ENCODE data around the gene VPS41.

- TF ChIP-seq CTCF (conservative IDR thresholded peaks at IDR 0.05 in 1 of 2, IDR thresholded peaks at IDR 0.05 in 1 of 2; ENCODE audit: extremely low read depth in 1 of 2, insufficient read depth in 1 of 2, low read depth in 1 of 2, low read length in 2 of 2): no peak
- TF ChIP-seq EZH2 (IDR thresholded peaks at IDR 0.05; ENCODE audit: borderline replicate concordance, low read length): no peak
These were observed 11.7 kb upstream of the VPS41 start for GRCh38 chr7:38920731-38921130.

Data from mammary epithelial cell (primary cell).